ENCODE data around the gene APOL6. TPM values are rescaled to one million over a fixed set of nuclear protein-coding genes. Genes with fewer than 3 reads are reported as not detected.

The APOL6 gene
- 4.3 and 5.0 TPM in 2 replicates for total RNA-seq

GRCh38 chr22:35648066-35649025, at the start of gene APOL6:
Gene APOL6 (plus strand): TSS chr22:35648446. CDS start chr22:35656426, 7,980 bp downstream.

GRCh38 chr22:35617137-35617755, 31.0 kb upstream of the APOL6 start, which contains the start of gene MB:
Gene MB (minus strand): TSS chr22:35617329. CDS start chr22:35617257, 72 bp downstream.

GRCh38 chr22:35717572-35717971, 69.3 kb downstream of the APOL6 start, which contains the start of gene APOL5:
Gene APOL5 (plus strand): TSS chr22:35717872. CDS start chr22:35717872, 0 bp downstream.

Other genes starting within 250 kb of the APOL6 start
- gene MCM5, start 248.3 kb upstream of the APOL6 start, total RNA-seq: 117 and 118 TPM in 2 replicates
- gene RASD2, start 107.6 kb upstream of the APOL6 start, total RNA-seq: not detected in 2 replicates
- gene MB, start 31.1 kb upstream of the APOL6 start, total RNA-seq: not detected in 2 replicates
- gene APOL5, start 69.4 kb downstream of the APOL6 start, total RNA-seq: not detected in 2 replicates

Measured in bronchus fibroblast of lung (primary cell).